HepG2 (cell line): ENCODE measurements around the gene CCL2. TPM values are rescaled to one million over a fixed set of nuclear protein-coding genes. Genes with fewer than 3 reads are reported as not detected.

Experiments used
- KIAA2018 ChIP-seq: sonication (generic); formaldehyde crosslinking; IDR thresholded peaks from 2 replicates; pipeline ENCODE4 v1.5.0; 2020; ENCODE audit warnings: mild to moderate bottlenecking, missing genetic modification reagents, borderline replicate concordance
- PHB2 ChIP-seq: fragments of 450-650 bp; IDR thresholded peaks from 2 replicates; pipeline ENCODE4 v1.6.1; 2018; ENCODE audit not compliant: partially characterized antibody
- RXRB ChIP-seq: IDR thresholded peaks from 2 replicates; pipeline ENCODE4 v1.6.1; 2016; ENCODE audit warnings: borderline replicate concordance, missing genetic modification reagents, missing compliant biosample characterization
- YEATS4 ChIP-seq: sonication (generic); formaldehyde crosslinking; IDR thresholded peaks from 2 replicates; pipeline ENCODE4 v1.4.0; 2020; ENCODE audit warnings: missing genetic modification reagents, borderline replicate concordance
- ZNF597 ChIP-seq: sonication (generic); formaldehyde crosslinking; IDR thresholded peaks from 2 replicates; pipeline ENCODE4 v1.5.0; 2020; ENCODE audit warnings: missing genetic modification reagents
- polyA plus RNA-seq, 8 experiments: library from polyadenylated mRNA; depleted of rRNA in 3 of 8; stranded (reverse) in 7 of 8; unstranded in 1 of 8; fragments of >200 nt; fragmentation: Illumina TruSeq in 4 of 8; extraction: Trizol in 4 of 8; gene quantifications; 2 replicates each; pipeline versions ENCODE4 v1.2.1 to v1.2.3, GENCODE V29; 2011 to 2016; ENCODE audit warnings: low read depth in 4 of 8, missing spikeins in 1 of 8, mixed read lengths in 1 of 8; ENCODE audit not compliant: insufficient read depth in 1 of 8
- total RNA-seq, 5 experiments: library from RNA; depleted of rRNA; stranded (reverse); fragments of >200 nt; fragmentation: Illumina TruSeq; extraction: Trizol; gene quantifications; 2 replicates each; pipeline ENCODE4 v1.2.3, GENCODE V29; 2016; ENCODE audit warnings: low read depth in 1 of 5
- TF ChIP-seq, protein P1 (sequence below): sonication (generic); formaldehyde crosslinking; IDR thresholded peaks from 2 replicates; pipeline ENCODE4 v1.4.0; 2020; ENCODE audit warnings: missing genetic modification reagents
- TF ChIP-seq, protein P2 (sequence below): sonication (generic); formaldehyde crosslinking; IDR thresholded peaks from 2 replicates; pipeline ENCODE4 v1.4.0; 2020; ENCODE audit warnings: mild to moderate bottlenecking, missing genetic modification reagents

CCL2 gene
- total and polyA plus RNA-seq, 2 of the 13 experiments (the other 11 are each of a cell fraction or from before 2014, with no cell fraction given) = not detected

DNA sequence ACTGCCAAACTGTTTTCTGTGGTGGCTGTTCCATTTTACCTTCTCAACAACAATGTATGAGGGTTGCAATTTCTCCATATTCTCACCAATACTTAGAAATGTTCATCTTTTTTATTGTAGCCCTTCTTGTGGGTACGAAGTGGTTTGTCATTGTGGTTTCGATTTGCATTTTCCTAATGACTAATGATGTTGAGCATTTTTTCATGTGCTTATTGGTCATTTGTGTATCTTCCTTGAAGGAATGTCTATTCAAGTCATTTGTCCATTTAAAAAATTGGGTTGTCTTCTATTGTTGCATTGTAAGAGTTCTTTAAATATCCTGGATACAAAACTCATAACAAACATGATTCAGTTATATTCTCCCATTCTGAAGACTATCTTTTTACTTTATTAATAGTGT, 47.5 kb upstream of the CCL2 start (continued):
- TF ChIP-seq, protein P1, sequence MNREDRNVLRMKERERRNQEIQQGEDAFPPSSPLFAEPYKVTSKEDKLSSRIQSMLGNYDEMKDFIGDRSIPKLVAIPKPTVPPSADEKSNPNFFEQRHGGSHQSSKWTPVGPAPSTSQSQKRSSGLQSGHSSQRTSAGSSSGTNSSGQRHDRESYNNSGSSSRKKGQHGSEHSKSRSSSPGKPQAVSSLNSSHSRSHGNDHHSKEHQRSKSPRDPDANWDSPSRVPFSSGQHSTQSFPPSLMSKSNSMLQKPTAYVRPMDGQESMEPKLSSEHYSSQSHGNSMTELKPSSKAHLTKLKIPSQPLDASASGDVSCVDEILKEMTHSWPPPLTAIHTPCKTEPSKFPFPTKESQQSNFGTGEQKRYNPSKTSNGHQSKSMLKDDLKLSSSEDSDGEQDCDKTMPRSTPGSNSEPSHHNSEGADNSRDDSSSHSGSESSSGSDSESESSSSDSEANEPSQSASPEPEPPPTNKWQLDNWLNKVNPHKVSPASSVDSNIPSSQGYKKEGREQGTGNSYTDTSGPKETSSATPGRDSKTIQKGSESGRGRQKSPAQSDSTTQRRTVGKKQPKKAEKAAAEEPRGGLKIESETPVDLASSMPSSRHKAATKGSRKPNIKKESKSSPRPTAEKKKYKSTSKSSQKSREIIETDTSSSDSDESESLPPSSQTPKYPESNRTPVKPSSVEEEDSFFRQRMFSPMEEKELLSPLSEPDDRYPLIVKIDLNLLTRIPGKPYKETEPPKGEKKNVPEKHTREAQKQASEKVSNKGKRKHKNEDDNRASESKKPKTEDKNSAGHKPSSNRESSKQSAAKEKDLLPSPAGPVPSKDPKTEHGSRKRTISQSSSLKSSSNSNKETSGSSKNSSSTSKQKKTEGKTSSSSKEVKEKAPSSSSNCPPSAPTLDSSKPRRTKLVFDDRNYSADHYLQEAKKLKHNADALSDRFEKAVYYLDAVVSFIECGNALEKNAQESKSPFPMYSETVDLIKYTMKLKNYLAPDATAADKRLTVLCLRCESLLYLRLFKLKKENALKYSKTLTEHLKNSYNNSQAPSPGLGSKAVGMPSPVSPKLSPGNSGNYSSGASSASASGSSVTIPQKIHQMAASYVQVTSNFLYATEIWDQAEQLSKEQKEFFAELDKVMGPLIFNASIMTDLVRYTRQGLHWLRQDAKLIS = no peak
- TF ChIP-seq, protein P2, sequence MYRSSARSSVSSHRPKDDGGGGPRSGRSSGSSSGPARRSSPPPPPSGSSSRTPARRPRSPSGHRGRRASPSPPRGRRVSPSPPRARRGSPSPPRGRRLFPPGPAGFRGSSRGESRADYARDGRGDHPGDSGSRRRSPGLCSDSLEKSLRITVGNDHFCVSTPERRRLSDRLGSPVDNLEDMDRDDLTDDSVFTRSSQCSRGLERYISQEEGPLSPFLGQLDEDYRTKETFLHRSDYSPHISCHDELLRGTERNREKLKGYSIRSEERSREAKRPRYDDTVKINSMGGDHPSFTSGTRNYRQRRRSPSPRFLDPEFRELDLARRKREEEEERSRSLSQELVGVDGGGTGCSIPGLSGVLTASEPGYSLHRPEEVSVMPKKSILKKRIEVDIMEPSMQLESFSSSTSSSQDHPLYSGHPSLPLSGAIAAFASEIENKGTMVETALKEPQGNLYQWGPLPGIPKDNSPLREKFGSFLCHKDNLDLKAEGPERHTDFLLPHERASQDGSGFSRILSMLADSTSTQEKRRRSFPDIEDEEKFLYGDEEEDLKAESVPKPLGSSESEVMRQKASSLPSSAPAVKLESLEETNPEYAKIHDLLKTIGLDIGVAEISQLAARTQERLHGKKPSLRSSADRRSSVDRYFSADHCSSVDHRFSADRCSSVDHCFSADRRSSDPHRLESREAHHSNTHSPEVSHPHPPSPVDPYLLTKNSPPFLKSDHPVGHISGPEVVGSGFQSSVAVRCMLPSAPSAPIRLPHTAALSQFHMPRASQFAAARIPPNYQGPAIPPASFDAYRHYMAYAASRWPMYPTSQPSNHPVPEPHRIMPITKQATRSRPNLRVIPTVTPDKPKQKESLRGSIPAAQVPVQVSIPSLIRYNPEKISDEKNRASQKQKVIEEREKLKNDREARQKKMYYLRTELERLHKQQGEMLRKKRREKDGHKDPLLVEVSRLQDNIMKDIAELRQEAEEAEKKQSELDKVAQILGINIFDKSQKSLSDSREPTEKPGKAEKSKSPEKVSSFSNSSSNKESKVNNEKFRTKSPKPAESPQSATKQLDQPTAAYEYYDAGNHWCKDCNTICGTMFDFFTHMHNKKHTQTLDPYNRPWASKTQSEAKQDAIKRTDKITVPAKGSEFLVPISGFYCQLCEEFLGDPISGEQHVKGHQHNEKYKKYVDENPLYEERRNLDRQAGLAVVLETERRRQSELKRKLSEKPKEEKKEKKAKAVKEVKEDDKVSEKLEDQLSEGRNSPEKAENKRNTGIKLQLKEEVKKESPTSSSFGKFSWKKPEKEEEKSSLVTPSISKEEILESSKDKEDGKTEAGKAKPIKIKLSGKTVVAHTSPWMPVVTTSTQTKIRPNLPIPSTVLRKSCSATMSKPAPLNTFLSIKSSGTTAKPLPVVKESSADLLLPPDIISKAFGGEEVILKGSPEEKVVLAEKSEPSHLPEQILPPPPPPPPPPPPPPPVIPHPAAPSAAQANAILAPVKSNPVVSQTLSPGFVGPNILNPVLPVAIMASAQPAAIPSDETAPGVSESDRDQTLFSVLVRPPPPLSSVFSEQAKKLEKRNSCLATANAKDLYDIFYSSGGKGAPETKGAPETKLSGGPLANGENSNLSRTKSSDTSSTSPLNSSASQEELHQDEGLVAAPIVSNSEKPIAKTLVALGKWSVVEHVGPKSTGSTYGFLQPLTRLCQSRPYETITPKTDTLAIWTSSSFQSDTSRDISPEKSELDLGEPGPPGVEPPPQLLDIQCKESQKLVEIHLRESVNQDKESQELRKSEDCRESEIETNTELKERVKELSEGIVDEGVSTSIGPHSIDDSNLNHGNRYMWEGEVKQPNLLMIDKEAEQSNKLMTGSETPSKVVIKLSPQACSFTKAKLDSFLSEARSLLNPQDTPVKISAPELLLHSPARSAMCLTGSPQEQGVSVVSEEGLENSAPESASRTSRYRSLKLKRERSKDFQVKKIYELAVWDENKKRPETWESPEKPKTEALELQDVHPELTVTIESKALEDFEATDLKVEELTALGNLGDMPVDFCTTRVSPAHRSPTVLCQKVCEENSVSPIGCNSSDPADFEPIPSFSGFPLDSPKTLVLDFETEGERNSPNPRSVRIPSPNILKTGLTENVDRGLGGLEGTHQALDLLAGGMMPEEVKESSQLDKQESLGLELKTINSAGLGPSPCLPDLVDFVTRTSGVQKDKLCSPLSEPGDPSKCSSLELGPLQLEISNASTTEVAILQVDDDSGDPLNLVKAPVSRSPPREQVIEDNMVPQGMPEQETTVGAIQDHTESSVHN (CRISPR knock-in tag) = no peak
- no peak for TF ChIP-seq PHB2
- no peak for TF ChIP-seq KIAA2018
- TF ChIP-seq ZNF597 (CRISPR knock-in tag) = no peak
- TF ChIP-seq YEATS4 (CRISPR knock-in tag) = no peak
- no peak for TF ChIP-seq RXRB (CRISPR knock-in tag)
